Panc1 (cell line): ENCODE results near the gene RAB3IL1. TPM values are rescaled to one million over a fixed set of nuclear protein-coding genes. Genes with fewer than 3 reads are reported as not detected.

ENCODE experiments used
- ATAC-seq: fragments of 200-7000 bp; cut with Tn5 transposase; 2 replicates; pipeline ENCODE4 v1.9.1; 2020; ENCODE audit warnings: mild to moderate bottlenecking, moderate library complexity
- BruUV-seq: library from RNA; stranded (reverse); fragments of 400-500 nt; replicated peaks from 2 replicates; lab custom pipeline; 2021; lab: Mats Ljungman, UMichigan
- CTCF ChIA-PET: fragments of 300-600 bp; sonication (Branson Sonifier 250); formaldehyde crosslinking; loops from one replicate; lab custom pipeline; 2022; ENCODE audit warnings: antibody characterized with exemption; lab: Charles Lee
- POLR2A ChIA-PET: fragments of 300-600 bp; sonication (Branson Sonifier 250); formaldehyde crosslinking; loops from one replicate; lab custom pipeline; 2022; ENCODE audit warnings: antibody characterized with exemption; lab: Charles Lee
- DNase-seq: peaks from one replicate; pipeline ENCODE4 v3.0.0-alpha.2; 2010; ENCODE audit warnings: low read depth, low spot score
- H3K27ac ChIP-seq: 2 replicates; pipeline ENCODE4 v1.5.1; 2011; ENCODE audit warnings: mild to moderate bottlenecking, low read length, inconsistent platforms
- H3K27me3 ChIP-seq: fragments of 200-500 bp; sonication (Bioruptor generic); 2 replicates; pipeline ENCODE4 v1.6.0; 2014; ENCODE audit warnings: low read length, inconsistent platforms; ENCODE audit not compliant: control insufficient read depth, insufficient read depth
- H3K36me3 ChIP-seq: fragments of 200-500 bp; sonication (Bioruptor generic); 2 replicates; pipeline ENCODE4 v1.5.1; 2014; ENCODE audit warnings: inconsistent platforms, mild to moderate bottlenecking, low read length, moderate library complexity; ENCODE audit not compliant: control insufficient read depth, insufficient read depth
- H3K4me1 ChIP-seq: 2 replicates; pipeline ENCODE4 v1.5.1; 2011; ENCODE audit warnings: inconsistent platforms, mild to moderate bottlenecking, low read length, moderate library complexity; ENCODE audit not compliant: control insufficient read depth, insufficient read depth
- H3K4me3 ChIP-seq, 2 experiments: 2 replicates each; pipeline ENCODE4 v1.5.1; 2011 to 2012; ENCODE audit warnings: low read depth in 2 of 2, low read length in 2 of 2, mild to moderate bottlenecking in 2 of 2, inconsistent platforms in 1 of 2, moderate library complexity in 1 of 2
- H3K9me3 ChIP-seq: fragments of 200-500 bp; sonication (Bioruptor generic); 2 replicates; pipeline ENCODE4 v1.5.1; 2014; ENCODE audit warnings: low read depth, mild to moderate bottlenecking, inconsistent platforms, low read length, moderate library complexity; ENCODE audit not compliant: control insufficient read depth, insufficient read depth
- CTCF ChIP-seq: fragments of 450-650 bp; IDR thresholded peaks from 2 replicates; pipeline ENCODE4 v1.5.1; 2017; ENCODE audit warnings: mild to moderate bottlenecking
- POLR2AphosphoS5 ChIP-seq: IDR thresholded peaks from 2 replicates; pipeline ENCODE4 v1.6.1; 2012; ENCODE audit warnings: mild to moderate bottlenecking, low read depth, low read length, moderate library complexity
- REST ChIP-seq, 2 experiments: IDR thresholded peaks; 2 replicates each; pipeline ENCODE4 v1.6.1; 2011 to 2012; ENCODE audit warnings: low read depth in 2 of 2, control low read depth in 1 of 2, low read length in 1 of 2, mild to moderate bottlenecking in 1 of 2, moderate library complexity in 1 of 2; ENCODE audit not compliant: insufficient read depth in 1 of 2
- SIN3A ChIP-seq: IDR thresholded peaks from 2 replicates; pipeline ENCODE4 v1.6.1; 2012; ENCODE audit warnings: low read depth, mild to moderate bottlenecking, low read length, moderate library complexity, borderline replicate concordance; ENCODE audit not compliant: insufficient read depth
- TCF7L2 ChIP-seq: IDR thresholded peaks from 2 replicates; pipeline ENCODE4 v1.6.1; 2011; ENCODE audit warnings: mild to moderate bottlenecking, low read depth, low read length, inconsistent platforms
- in situ Hi-C: cut with HindIII; loops from 2 replicates; pipeline ENCODE4 v1.10.0; 2016; ENCODE audit warnings: low sequenced_read_pairs, low pct_unique_long_range_greater_than_20kb
- intact Hi-C: fragments of 100-400 bp; cut with micrococcal nuclease; formaldehyde crosslinking; loops from one replicate; pipeline ENCODE4 v1.10.0; 2022; ENCODE audit not compliant: unreplicated experiment
- total RNA-seq: library from RNA; stranded (reverse); gene quantifications from one replicate; pipeline ENCODE4 v1.2.1, GENCODE V29; 2021; ENCODE audit not compliant: unreplicated experiment

The RAB3IL1 gene
- total RNA-seq, 1 experiment from 2014 or later = 8.9 TPM

GRCh38 chr11:61906522-61906909, 10.8 kb downstream of the RAB3IL1 start:
- Histone ChIP-seq H3K4me1 (no peaks in the 10 kb centered on the region), H3K27ac (no peak overlapping the region), H3K36me3 (no peaks in the 10 kb centered on the region), H3K4me3 (no peak overlapping the region), H3K27me3 (no peaks in the 10 kb centered on the region), H3K9me3 (no peaks in the 10 kb centered on the region)
- no peak for DNase-seq
- ChIA-PET POLR2A (no interaction called here), CTCF (no interaction called here)
- no TSS peak for BruUV-seq
- in situ Hi-C loops = no loop called here
- ATAC-seq = no peak
- TF ChIP-seq SIN3A = no peak
- TF ChIP-seq TCF7L2 = no peak
- TF ChIP-seq CTCF = no peak
- no peak for TF ChIP-seq REST (IDR thresholded peaks at IDR 0.05; ENCODE audit: insufficient read depth in 1 of 2, low read depth in 2 of 2, low read length in 1 of 2)
- no peak for TF ChIP-seq POLR2AphosphoS5
- intact Hi-C loops = no loop called here

GRCh38 chr11:61905801-61906521, 11.4 kb downstream of the RAB3IL1 start:
- POLR2A ChIA-PET = no interaction called here
- intact Hi-C loops (no loop called here), in situ Hi-C loops (no loop called here)
- Histone ChIP-seq H3K36me3 (no peaks in the 10 kb centered on the region), H3K27me3 (no peaks in the 10 kb centered on the region), H3K9me3 (no peaks in the 10 kb centered on the region), H3K27ac (no peak overlapping the region), H3K4me3 (no peak overlapping the region), H3K4me1 (no peaks in the 10 kb centered on the region)
- TF ChIP-seq REST (IDR thresholded peaks at IDR 0.05; ENCODE audit: insufficient read depth in 1 of 2, low read depth in 2 of 2, low read length in 1 of 2) (no peak), TCF7L2 (no peak), CTCF (no peak), SIN3A (no peak), POLR2AphosphoS5 (no peak)
- CTCF ChIA-PET = no interaction called here
- DNase-seq (no peak), ATAC-seq (no peak)
- no TSS peak for BruUV-seq
